ENCODE data around the gene DNAJA1.

The DNAJA1 gene

GRCh38 chr9:33049680-33050361 is 24.7 kb downstream of the DNAJA1 start:
- Histone ChIP-seq H4K12ac (ENCODE audit: low read depth, low read length) (no peak overlapping the region), H2BK12ac (ENCODE audit: low read length) (no peak overlapping the region), H2AFZ (ENCODE audit: insufficient read depth, low read length, poor library complexity) (no peak overlapping the region), H3K27ac (ENCODE audit: low read depth, low read length) (no peak overlapping the region), H3K4me3 (ENCODE audit: low read depth, low read length) (no peak overlapping the region), H2AK5ac (ENCODE audit: low read length) (no peak overlapping the region), H3K79me1 (ENCODE audit: low read length) (no peaks in the 10 kb centered on the region), H3K23ac (ENCODE audit: low read length) (no peak overlapping the region), H2BK5ac (ENCODE audit: low read depth, low read length, poor library complexity) (no peak overlapping the region), H3K4me1 (ENCODE audit: control insufficient read depth in 1 of 2, insufficient read depth in 2 of 2, low read length in 2 of 2) (no peaks in the 10 kb centered on the region), H3K36me3 (ENCODE audit: control insufficient read depth in 1 of 2, insufficient read depth in 2 of 2, low read length in 2 of 2) (peaks cover 14 to 29% of the 10 kb centered on the region in 2 experiments), H3K79me2 (ENCODE audit: control insufficient read depth, insufficient read depth, low read length, poor library complexity) (no peaks in the 10 kb centered on the region), H3K4ac (ENCODE audit: low read depth, low read length) (no peak overlapping the region), H3K4me2 (ENCODE audit: low read length) (no peak overlapping the region), H3K9ac (ENCODE audit: low read length) (no peak overlapping the region), H2BK120ac (ENCODE audit: insufficient read depth, low read length, poor library complexity) (no peak overlapping the region), H4K91ac (ENCODE audit: low read depth, low read length) (no peak overlapping the region), H3K9me3 (ENCODE audit: insufficient read depth, low read depth, low read length) (no peaks in the 10 kb centered on the region), H4K8ac (ENCODE audit: low read depth, low read length) (no peak overlapping the region), H3K18ac (ENCODE audit: low read length) (peak overlapping the region; percentile 71), H3K27me3 (ENCODE audit: insufficient read depth, low read length) (no peaks in the 10 kb centered on the region), H3K14ac (ENCODE audit: low read length) (no peak overlapping the region)
- WGBS (ENCODE audit: extremely low coverage, insufficient coverage, insufficient read length): no CpG with 5 or more reads among the region's 2 CpGs
- no peak for DNase-seq

GRCh38 chr9:33051144-33051543 is 26.1 kb downstream of the DNAJA1 start:
- no peak overlapping the region for H2AK5ac ChIP-seq (ENCODE audit: low read length)

GRCh38 chr9:33065157-33066076 is 40.3 kb downstream of the DNAJA1 start:
- no CpG with 5 or more reads among the region's 5 CpGs for WGBS (ENCODE audit: extremely low coverage, insufficient coverage, insufficient read length)

More at GRCh38 chr9:33051144-33051543, 26.1 kb downstream of the DNAJA1 start:
- H4K12ac ChIP-seq (ENCODE audit: low read depth, low read length): no peak overlapping the region
- no peaks in the 10 kb centered on the region for H3K79me2 ChIP-seq (ENCODE audit: control insufficient read depth, insufficient read depth, low read length, poor library complexity)
- H3K4me3 ChIP-seq (ENCODE audit: low read depth, low read length): no peak overlapping the region
- DNase-seq: no peak
- H3K23ac ChIP-seq (ENCODE audit: low read length): no peak overlapping the region
- H3K18ac ChIP-seq (ENCODE audit: low read length): no peak overlapping the region
- no peak overlapping the region for H4K91ac ChIP-seq (ENCODE audit: low read depth, low read length)
- H3K4ac ChIP-seq (ENCODE audit: low read depth, low read length): no peak overlapping the region
- no peaks in the 10 kb centered on the region for H3K4me1 ChIP-seq (ENCODE audit: control insufficient read depth in 1 of 2, insufficient read depth in 2 of 2, low read length in 2 of 2)
- no peak overlapping the region for H3K27ac ChIP-seq (ENCODE audit: low read depth, low read length)
- H3K9me3 ChIP-seq (ENCODE audit: insufficient read depth, low read depth, low read length): no peaks in the 10 kb centered on the region
- no CpG with 5 or more reads among the region's 4 CpGs for WGBS (ENCODE audit: extremely low coverage, insufficient coverage, insufficient read length)
- no peak overlapping the region for H2BK5ac ChIP-seq (ENCODE audit: low read depth, low read length, poor library complexity)
- no peak overlapping the region for H3K14ac ChIP-seq (ENCODE audit: low read length)
- no peak overlapping the region for H3K4me2 ChIP-seq (ENCODE audit: low read length)
- no peak overlapping the region for H2AFZ ChIP-seq (ENCODE audit: insufficient read depth, low read length, poor library complexity)
- no peak overlapping the region for H3K9ac ChIP-seq (ENCODE audit: low read length)
- no peaks in the 10 kb centered on the region for H3K79me1 ChIP-seq (ENCODE audit: low read length)
- peaks cover 14 to 36% of the 10 kb centered on the region in 2 experiments for H3K36me3 ChIP-seq (ENCODE audit: control insufficient read depth in 1 of 2, insufficient read depth in 2 of 2, low read length in 2 of 2)
- H3K27me3 ChIP-seq (ENCODE audit: insufficient read depth, low read length): no peaks in the 10 kb centered on the region
- no peak overlapping the region for H2BK12ac ChIP-seq (ENCODE audit: low read length)
- no peak overlapping the region for H4K8ac ChIP-seq (ENCODE audit: low read depth, low read length)
- H2BK120ac ChIP-seq (ENCODE audit: insufficient read depth, low read length, poor library complexity): no peak overlapping the region

GRCh38 chr9:33068991-33069390 is 43.9 kb downstream of the DNAJA1 start:
- H3K27me3 ChIP-seq (ENCODE audit: insufficient read depth, low read length): no peaks in the 10 kb centered on the region
- no peak overlapping the region for H4K8ac ChIP-seq (ENCODE audit: low read depth, low read length)
- WGBS (ENCODE audit: extremely low coverage, insufficient coverage, insufficient read length): no CpG with 5 or more reads among the region's 1 CpG

More at GRCh38 chr9:33065157-33066076, 40.3 kb downstream of the DNAJA1 start:
- Histone ChIP-seq H3K4me3 (ENCODE audit: low read depth, low read length) (no peak overlapping the region), H2BK12ac (ENCODE audit: low read length) (no peak overlapping the region), H3K27me3 (ENCODE audit: insufficient read depth, low read length) (no peaks in the 10 kb centered on the region), H2BK120ac (ENCODE audit: insufficient read depth, low read length, poor library complexity) (no peak overlapping the region), H3K4ac (ENCODE audit: low read depth, low read length) (no peak overlapping the region), H3K18ac (ENCODE audit: low read length) (no peak overlapping the region), H3K36me3 (ENCODE audit: control insufficient read depth in 1 of 2, insufficient read depth in 2 of 2, low read length in 2 of 2) (peaks cover 27 to 45% of the 10 kb centered on the region in 2 experiments), H4K8ac (ENCODE audit: low read depth, low read length) (no peak overlapping the region), H3K4me2 (ENCODE audit: low read length) (no peak overlapping the region), H3K9me3 (ENCODE audit: insufficient read depth, low read depth, low read length) (no peaks in the 10 kb centered on the region), H2BK5ac (ENCODE audit: low read depth, low read length, poor library complexity) (no peak overlapping the region), H4K12ac (ENCODE audit: low read depth, low read length) (no peak overlapping the region), H3K9ac (ENCODE audit: low read length) (no peak overlapping the region), H3K79me2 (ENCODE audit: control insufficient read depth, insufficient read depth, low read length, poor library complexity) (no peaks in the 10 kb centered on the region), H3K23ac (ENCODE audit: low read length) (no peak overlapping the region), H3K14ac (ENCODE audit: low read length) (no peak overlapping the region), H3K79me1 (ENCODE audit: low read length) (no peaks in the 10 kb centered on the region), H3K27ac (ENCODE audit: low read depth, low read length) (no peak overlapping the region), H3K4me1 (ENCODE audit: control insufficient read depth in 1 of 2, insufficient read depth in 2 of 2, low read length in 2 of 2) (no peaks in the 10 kb centered on the region), H2AFZ (ENCODE audit: insufficient read depth, low read length, poor library complexity) (no peak overlapping the region), H2AK5ac (ENCODE audit: low read length) (no peak overlapping the region), H4K91ac (ENCODE audit: low read depth, low read length) (no peak overlapping the region)
- no peak for DNase-seq

More at GRCh38 chr9:33068991-33069390, 43.9 kb downstream of the DNAJA1 start:
- Histone ChIP-seq H2BK120ac (ENCODE audit: insufficient read depth, low read length, poor library complexity) (no peak overlapping the region), H3K14ac (ENCODE audit: low read length) (no peak overlapping the region), H3K4me1 (ENCODE audit: control insufficient read depth in 1 of 2, insufficient read depth in 2 of 2, low read length in 2 of 2) (no peaks in the 10 kb centered on the region), H3K4ac (ENCODE audit: low read depth, low read length) (no peak overlapping the region), H3K4me2 (ENCODE audit: low read length) (no peak overlapping the region), H3K9me3 (ENCODE audit: insufficient read depth, low read depth, low read length) (no peaks in the 10 kb centered on the region), H2AK5ac (ENCODE audit: low read length) (no peak overlapping the region), H3K23ac (ENCODE audit: low read length) (no peak overlapping the region), H3K9ac (ENCODE audit: low read length) (no peak overlapping the region), H2BK12ac (ENCODE audit: low read length) (no peak overlapping the region), H2BK5ac (ENCODE audit: low read depth, low read length, poor library complexity) (no peak overlapping the region), H3K27ac (ENCODE audit: low read depth, low read length) (no peak overlapping the region), H3K18ac (ENCODE audit: low read length) (no peak overlapping the region), H2AFZ (ENCODE audit: insufficient read depth, low read length, poor library complexity) (no peak overlapping the region), H3K36me3 (ENCODE audit: control insufficient read depth in 1 of 2, insufficient read depth in 2 of 2, low read length in 2 of 2) (peaks cover 29 to 47% of the 10 kb centered on the region in 2 experiments), H4K12ac (ENCODE audit: low read depth, low read length) (no peak overlapping the region), H4K91ac (ENCODE audit: low read depth, low read length) (no peak overlapping the region), H3K4me3 (ENCODE audit: low read depth, low read length) (no peak overlapping the region), H3K79me1 (ENCODE audit: low read length) (no peaks in the 10 kb centered on the region), H3K79me2 (ENCODE audit: control insufficient read depth, insufficient read depth, low read length, poor library complexity) (no peaks in the 10 kb centered on the region)
- DNase-seq: no peak
